ENCODE results near the gene VAV2.

Gene VAV2

GRCh38 chr9:133981589-133981957 lies 10.6 kb downstream of the VAV2 start:
- ATAC-seq (no peak), DNase-seq (ENCODE audit: low spot score in 2 of 2) (no peak)
- H3K9me3 Mint-ChIP-seq = no peaks in the 10 kb centered on the region
- H3K27ac Mint-ChIP-seq = no peak overlapping the region
- H3K4me3 Mint-ChIP-seq = no peak overlapping the region
- H3K36me3 Mint-ChIP-seq = no peaks in the 10 kb centered on the region
- peaks cover 5% of the 10 kb centered on the region for H3K4me1 Mint-ChIP-seq

- Mint-ChIP-seq H3K9me3 (no peaks in the 10 kb centered on the region), H3K4me3 (no peak overlapping the region), H3K27ac (no peak overlapping the region), H3K4me1 (peaks cover 5% of the 10 kb centered on the region), H3K36me3 (no peaks in the 10 kb centered on the region)
- DNase-seq (ENCODE audit: low spot score in 2 of 2) (no peak), ATAC-seq (no peak)
Measured at GRCh38 chr9:133980864-133981588, 11.1 kb downstream of the VAV2 start.

GRCh38 chr9:133979921-133980863 lies 11.9 kb downstream of the VAV2 start:
- Mint-ChIP-seq H3K9me3 (no peaks in the 10 kb centered on the region), H3K4me1 (peaks cover 6% of the 10 kb centered on the region), H3K36me3 (no peaks in the 10 kb centered on the region), H3K27ac (no peak overlapping the region), H3K4me3 (no peak overlapping the region)
- DNase-seq (ENCODE audit: low spot score in 2 of 2) (no peak), ATAC-seq (no peak)

GRCh38 chr9:133979273-133979920 lies 12.7 kb downstream of the VAV2 start:
- H3K4me3 Mint-ChIP-seq = no peak overlapping the region
- no peaks in the 10 kb centered on the region for H3K36me3 Mint-ChIP-seq
- no peaks in the 10 kb centered on the region for H3K9me3 Mint-ChIP-seq
- no peak overlapping the region for H3K27ac Mint-ChIP-seq
- H3K4me1 Mint-ChIP-seq = peaks cover 14% of the 10 kb centered on the region
- no peak for DNase-seq (ENCODE audit: low spot score in 2 of 2)
- no peak for ATAC-seq

GRCh38 chr9:133978899-133979272 lies 13.2 kb downstream of the VAV2 start:
- Mint-ChIP-seq H3K4me1 (peaks cover 14% of the 10 kb centered on the region), H3K27ac (no peak overlapping the region), H3K36me3 (no peaks in the 10 kb centered on the region), H3K4me3 (no peak overlapping the region), H3K9me3 (no peaks in the 10 kb centered on the region)
- no peak for ATAC-seq
- DNase-seq (ENCODE audit: low spot score in 2 of 2) = no peak

- H3K9me3 Mint-ChIP-seq = no peaks in the 10 kb centered on the region
- no peak overlapping the region for H3K27ac Mint-ChIP-seq
- no peaks in the 10 kb centered on the region for H3K36me3 Mint-ChIP-seq
- DNase-seq (ENCODE audit: low spot score in 2 of 2) = no peak
- no peak overlapping the region for H3K4me3 Mint-ChIP-seq
- H3K4me1 Mint-ChIP-seq = peaks cover 19% of the 10 kb centered on the region
- ATAC-seq = no peak
Measured at GRCh38 chr9:133978226-133978898, 13.8 kb downstream of the VAV2 start.

GRCh38 chr9:133977421-133978201 lies 14.5 kb downstream of the VAV2 start:
- Mint-ChIP-seq H3K4me1 (peaks cover 22% of the 10 kb centered on the region), H3K27ac (no peak overlapping the region), H3K9me3 (no peaks in the 10 kb centered on the region), H3K4me3 (no peak overlapping the region), H3K36me3 (no peaks in the 10 kb centered on the region)
- ATAC-seq (no peak), DNase-seq (ENCODE audit: low spot score in 2 of 2) (no peak)

- Mint-ChIP-seq H3K4me3 (no peak overlapping the region), H3K36me3 (no peaks in the 10 kb centered on the region), H3K4me1 (peaks cover 22% of the 10 kb centered on the region), H3K9me3 (no peaks in the 10 kb centered on the region), H3K27ac (no peak overlapping the region)
- DNase-seq (ENCODE audit: low spot score in 2 of 2) (no peak), ATAC-seq (no peak)
Measured at GRCh38 chr9:133976887-133977286, 15.2 kb downstream of the VAV2 start.

- Mint-ChIP-seq H3K27ac (no peak overlapping the region), H3K9me3 (no peaks in the 10 kb centered on the region), H3K4me3 (no peak overlapping the region), H3K4me1 (peaks cover 22% of the 10 kb centered on the region), H3K36me3 (no peaks in the 10 kb centered on the region)
- DNase-seq (ENCODE audit: low spot score in 2 of 2) = no peak
- no peak for ATAC-seq
Measured at GRCh38 chr9:133976191-133976861, 15.8 kb downstream of the VAV2 start.

- no peak for ATAC-seq
- DNase-seq (ENCODE audit: low spot score in 2 of 2) = no peak
- no peak overlapping the region for H3K27ac Mint-ChIP-seq
- no peaks in the 10 kb centered on the region for H3K36me3 Mint-ChIP-seq
- H3K4me3 Mint-ChIP-seq = no peak overlapping the region
- no peaks in the 10 kb centered on the region for H3K9me3 Mint-ChIP-seq
- peaks cover 17% of the 10 kb centered on the region for H3K4me1 Mint-ChIP-seq
Measured at GRCh38 chr9:133975511-133975910, 16.6 kb downstream of the VAV2 start.

- H3K4me1 Mint-ChIP-seq = peaks cover 17% of the 10 kb centered on the region
- H3K27ac Mint-ChIP-seq = no peak overlapping the region
- DNase-seq (ENCODE audit: low spot score in 2 of 2) = no peak
- ATAC-seq = no peak
- H3K9me3 Mint-ChIP-seq = no peaks in the 10 kb centered on the region
- no peaks in the 10 kb centered on the region for H3K36me3 Mint-ChIP-seq
- H3K4me3 Mint-ChIP-seq = no peak overlapping the region
Measured at GRCh38 chr9:133974631-133975341, 17.3 kb downstream of the VAV2 start.

GRCh38 chr9:133973791-133974630 lies 18.1 kb downstream of the VAV2 start:
- Mint-ChIP-seq H3K36me3 (no peaks in the 10 kb centered on the region), H3K9me3 (no peaks in the 10 kb centered on the region), H3K27ac (no peak overlapping the region), H3K4me1 (peaks cover 17% of the 10 kb centered on the region), H3K4me3 (no peak overlapping the region)
- ATAC-seq = no peak
- DNase-seq (ENCODE audit: low spot score in 2 of 2) = no peak
